SK-N-SH (cell line): ENCODE data around the gene TNRC6C. TPM values are rescaled to one million over a fixed set of nuclear protein-coding genes. Genes with fewer than 3 reads are reported as not detected.

ENCODE experiments used
- CTCF ChIA-PET: fragments of 300-600, 350-600 bp; formaldehyde crosslinking; extraction: SDS; loops from one replicate; lab custom pipeline; 2021; lab: Yijun Ruan, JAX
- POLR2A ChIA-PET: fragments of 350-600 bp; sonication (Branson Sonifier 250); formaldehyde crosslinking; extraction: SDS; loops from one replicate; lab custom pipeline; 2020; ENCODE audit warnings: antibody characterized with exemption, inconsistent platforms; lab: Yijun Ruan, JAX
- DNase-seq: peaks from one replicate; pipeline ENCODE4 v3.0.0; 2012
- H2AFZ ChIP-seq: fragments of 200-600 bp; sonication (generic); 2 replicates; pipeline ENCODE4 v1.8.1; 2016; ENCODE audit warnings: antibody characterized with exemption, mild to moderate bottlenecking, low read depth
- H3F3A ChIP-seq: fragments of 200-600 bp; sonication (generic); replicated peaks from 2 replicates; pipeline ENCODE3; 2016; ENCODE audit warnings: antibody characterized with exemption, mild to moderate bottlenecking; ENCODE audit not compliant: insufficient read depth
- H3K27ac ChIP-seq, 2 experiments: fragments of 200-500 bp in 1 of 2; fragments of 200-600 bp in 1 of 2; sonication (Bioruptor generic) in 1 of 2; sonication (generic), shearing (Covaris generic) in 1 of 2; 2 replicates each; pipeline versions ENCODE4 v1.5.1 to v1.6.1; 2014 to 2016; ENCODE audit warnings: low read depth in 2 of 2, inconsistent platforms in 1 of 2, low read length in 1 of 2, mild to moderate bottlenecking in 1 of 2, mixed read lengths in 1 of 2
- H3K27me3 ChIP-seq: fragments of 200-600 bp; sonication (generic), shearing (Covaris generic); 2 replicates; pipeline ENCODE4 v1.6.1; 2016; ENCODE audit warnings: mixed run types; ENCODE audit not compliant: insufficient read depth
- H3K36me3 ChIP-seq, 2 experiments: fragments of 200-500 bp in 1 of 2; fragments of 200-600 bp in 1 of 2; sonication (Bioruptor generic) in 1 of 2; sonication (generic) in 1 of 2; replicated peaks in 1 of 2; 2 replicates each; pipeline versions ENCODE3 to v1.5.1; 2014 to 2016; ENCODE audit warnings: low read length in 1 of 2, mild to moderate bottlenecking in 1 of 2; ENCODE audit not compliant: insufficient read depth in 2 of 2, control insufficient read depth in 1 of 2
- H3K4me1 ChIP-seq, 2 experiments: fragments of 200-500 bp in 1 of 2; fragments of 200-600 bp in 1 of 2; sonication (Bioruptor generic) in 1 of 2; sonication (generic), shearing (Covaris generic) in 1 of 2; 2 replicates each; pipeline versions ENCODE4 v1.5.1 to v1.6.1; 2014 to 2016; ENCODE audit warnings: low read depth in 1 of 2, low read length in 1 of 2, mixed run types in 1 of 2; ENCODE audit not compliant: insufficient read depth in 2 of 2, control insufficient read depth in 1 of 2
- H3K4me2 ChIP-seq: fragments of 200-600 bp; sonication (generic), shearing (Covaris generic); 2 replicates; pipeline ENCODE4 v1.6.1; 2017; ENCODE audit warnings: mixed run types
- H3K4me3 ChIP-seq, 2 experiments: fragments of 200-500 bp in 1 of 2; fragments of 200-600 bp in 1 of 2; sonication (Bioruptor generic) in 1 of 2; sonication (generic), shearing (Covaris generic) in 1 of 2; 2 replicates each; pipeline versions ENCODE4 v1.5.1 to v1.8.1; 2014 to 2016; ENCODE audit warnings: low read depth in 2 of 2, inconsistent platforms in 1 of 2, low read length in 1 of 2, mild to moderate bottlenecking in 1 of 2, mixed read lengths in 1 of 2, moderate library complexity in 1 of 2
- H3K79me2 ChIP-seq: fragments of 200-600 bp; sonication (generic); 2 replicates; pipeline ENCODE4 v1.8.1; 2017; ENCODE audit warnings: mild to moderate bottlenecking; ENCODE audit not compliant: insufficient read depth
- H3K9ac ChIP-seq: fragments of 200-600 bp; sonication (generic); 2 replicates; pipeline ENCODE4 v1.6.1; 2017; ENCODE audit warnings: mixed run types
- H3K9me2 ChIP-seq: fragments of 200-600 bp; sonication (generic); 2 replicates; pipeline ENCODE4 v1.6.1; 2017; ENCODE audit warnings: mixed run types
- H3K9me3 ChIP-seq: fragments of 200-600 bp; sonication (generic); 2 replicates; pipeline ENCODE4 v1.6.1; 2017; ENCODE audit warnings: mixed run types, mild to moderate bottlenecking, moderate library complexity
- H4K20me1 ChIP-seq: fragments of 200-600 bp; sonication (generic); 2 replicates; pipeline ENCODE4 v1.6.1; 2017; ENCODE audit warnings: mild to moderate bottlenecking, mixed run types; ENCODE audit not compliant: insufficient read depth
- ELF1 ChIP-seq: IDR thresholded peaks from 2 replicates; pipeline ENCODE4 v1.4.0; 2012
- EP300 ChIP-seq, 2 experiments: IDR thresholded peaks; 2 replicates each; pipeline versions ENCODE4 v1.4.0 to v1.6.1; 2012; ENCODE audit warnings: borderline replicate concordance in 1 of 2, low read depth in 1 of 2, low read length in 1 of 2
- EZH2phosphoT487 ChIP-seq: fragments of 200-600 bp; sonication (generic); IDR thresholded peaks from 2 replicates; pipeline ENCODE4 v1.6.1; 2017; ENCODE audit warnings: low read depth, mixed run types, mild to moderate bottlenecking, antibody characterized with exemption, moderate library complexity, borderline replicate concordance
- FOSL2 ChIP-seq: IDR thresholded peaks from 2 replicates; pipeline ENCODE4 v1.4.0; 2012; ENCODE audit warnings: low read depth, mild to moderate bottlenecking, moderate library complexity, borderline replicate concordance
- GABPA ChIP-seq: IDR thresholded peaks from 2 replicates; pipeline ENCODE4 v1.4.0; 2012; ENCODE audit warnings: low read depth, mild to moderate bottlenecking
- IRF3 ChIP-seq: fragments of 150-350 bp; IDR thresholded peaks from 2 replicates; pipeline ENCODE4 v1.6.1; 2016; ENCODE audit warnings: mild to moderate bottlenecking, low read depth, low read length
- JUND ChIP-seq: IDR thresholded peaks from 2 replicates; pipeline ENCODE4 v1.4.0; 2012
- MAX ChIP-seq: IDR thresholded peaks from 2 replicates; pipeline ENCODE4 v1.4.0; 2012; ENCODE audit warnings: low read depth
- RCOR1 ChIP-seq: fragments of 150-350 bp; IDR thresholded peaks from 2 replicates; pipeline ENCODE4 v1.6.1; 2017; ENCODE audit warnings: antibody characterized with exemption, low read length
- REST ChIP-seq: IDR thresholded peaks from 2 replicates; pipeline ENCODE4 v1.6.1; 2012; ENCODE audit warnings: mild to moderate bottlenecking, low read depth, low read length, moderate library complexity
- USF1 ChIP-seq: IDR thresholded peaks from 2 replicates; pipeline ENCODE4 v1.4.0; 2012; ENCODE audit warnings: low read depth, borderline replicate concordance
- YY1 ChIP-seq: IDR thresholded peaks from 2 replicates; pipeline ENCODE4 v1.4.0; 2012; ENCODE audit warnings: low read depth, mild to moderate bottlenecking
- ZBTB33 ChIP-seq: IDR thresholded peaks from 2 replicates; pipeline ENCODE4 v1.4.0; 2012; ENCODE audit warnings: low read depth, borderline replicate concordance
- WGBS: methylation state at CpG from one replicate; pipeline ENCODE4 v1.1.6; 2017; ENCODE audit warnings: low lambda C conversion rate; 5-methylcytosine and 5-hydroxymethylcytosine counted together
- polyA plus RNA-seq, 3 experiments: library from polyadenylated mRNA; depleted of rRNA; stranded (reverse); fragments of >200 nt; gene quantifications; 2 replicates each; pipeline ENCODE4 v1.2.3, GENCODE V29; 2012
- TF ChIP-seq, protein P1 (sequence below): fragments of 200-600 bp; sonication (generic); IDR thresholded peaks from 2 replicates; pipeline ENCODE4 v1.6.1; 2017; ENCODE audit warnings: antibody characterized with exemption, mild to moderate bottlenecking, moderate library complexity

TNRC6C gene
- polyA plus RNA-seq, 1 of the 3 experiments (the other 2 are of a cell fraction) = 2.2 TPM

GRCh38 chr17:78131172-78132083 lies 172.9 kb downstream of the TNRC6C start:
- Histone ChIP-seq H3K9ac (no peak overlapping the region), H3K36me3 (no peaks in the 10 kb centered on the region), H3K9me3 (no peaks in the 10 kb centered on the region), H3K27ac (no peak overlapping the region), H3K4me1 (peaks cover 4 to 25% of the 10 kb centered on the region in 2 experiments; a peak in 1 of 4 replicates), H3K4me2 (no peak overlapping the region; the same call in 1 of the 2 replicates), H2AFZ (no peak overlapping the region), H4K20me1 (no peaks in the 10 kb centered on the region), H3K79me2 (no peaks in the 10 kb centered on the region), H3F3A (no peaks in the 10 kb centered on the region), H3K9me2 (no peaks in the 10 kb centered on the region), H3K4me3 (no peak overlapping the region), H3K27me3 (peaks cover 3% of the 10 kb centered on the region)
- TF ChIP-seq EP300 (IDR thresholded peaks at IDR 0.05; ENCODE audit: borderline replicate concordance in 1 of 2, low read depth in 1 of 2, low read length in 1 of 2) = no peak
- no peak for TF ChIP-seq RCOR1
- no peak for TF ChIP-seq YY1
- no peak for TF ChIP-seq GABPA
- TF ChIP-seq JUND = no peak
- no peak for TF ChIP-seq EZH2phosphoT487
- TF ChIP-seq, protein P1, sequence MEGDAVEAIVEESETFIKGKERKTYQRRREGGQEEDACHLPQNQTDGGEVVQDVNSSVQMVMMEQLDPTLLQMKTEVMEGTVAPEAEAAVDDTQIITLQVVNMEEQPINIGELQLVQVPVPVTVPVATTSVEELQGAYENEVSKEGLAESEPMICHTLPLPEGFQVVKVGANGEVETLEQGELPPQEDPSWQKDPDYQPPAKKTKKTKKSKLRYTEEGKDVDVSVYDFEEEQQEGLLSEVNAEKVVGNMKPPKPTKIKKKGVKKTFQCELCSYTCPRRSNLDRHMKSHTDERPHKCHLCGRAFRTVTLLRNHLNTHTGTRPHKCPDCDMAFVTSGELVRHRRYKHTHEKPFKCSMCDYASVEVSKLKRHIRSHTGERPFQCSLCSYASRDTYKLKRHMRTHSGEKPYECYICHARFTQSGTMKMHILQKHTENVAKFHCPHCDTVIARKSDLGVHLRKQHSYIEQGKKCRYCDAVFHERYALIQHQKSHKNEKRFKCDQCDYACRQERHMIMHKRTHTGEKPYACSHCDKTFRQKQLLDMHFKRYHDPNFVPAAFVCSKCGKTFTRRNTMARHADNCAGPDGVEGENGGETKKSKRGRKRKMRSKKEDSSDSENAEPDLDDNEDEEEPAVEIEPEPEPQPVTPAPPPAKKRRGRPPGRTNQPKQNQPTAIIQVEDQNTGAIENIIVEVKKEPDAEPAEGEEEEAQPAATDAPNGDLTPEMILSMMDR = no peak; the same call in 1 of the 2 replicates
- TF ChIP-seq IRF3 = no peak
- ChIA-PET CTCF (interaction anchor here (0.5 to 8.0 kb wide), 6 partner anchors 8 to 112 kb away, joined by 3 to 100 read pairs (median 3); partner anchors contain the start of gene C17orf99), POLR2A (no interaction called here)
- WGBS = 50% methylated on average over 32 of the region's 74 CpGs
- peak; percentile 81 for DNase-seq

DNA sequence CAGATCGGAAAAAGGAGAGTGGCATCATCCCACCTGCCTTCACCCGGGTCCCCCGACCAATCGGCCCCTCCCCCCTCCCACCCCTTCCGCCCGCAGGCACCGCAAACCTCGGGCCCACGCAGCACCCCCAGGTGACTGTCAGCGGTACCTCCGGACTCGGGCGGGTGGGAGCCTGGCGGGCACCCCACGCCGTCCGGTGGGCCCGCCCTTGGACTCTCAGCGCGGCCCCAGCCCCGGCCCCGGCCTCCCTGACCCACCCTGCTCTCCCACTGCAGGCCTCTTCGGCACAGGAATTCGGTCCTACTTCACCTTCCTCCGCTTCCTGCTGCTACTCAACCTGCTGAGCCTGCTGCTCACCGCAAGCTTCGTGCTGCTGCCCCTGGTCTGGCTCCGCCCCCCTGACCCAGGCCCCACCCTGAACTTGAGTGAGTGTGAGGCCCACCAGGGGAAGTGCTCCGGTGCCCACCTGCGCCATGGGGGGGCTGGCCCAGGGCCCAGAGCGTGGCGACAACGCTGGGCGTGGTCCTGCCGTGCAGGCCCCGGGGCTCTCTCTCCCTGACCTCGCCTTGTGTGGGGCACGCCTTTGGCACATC lies 173.7 kb downstream of the TNRC6C start:
- Histone ChIP-seq H3K4me2 (no peak overlapping the region; the same call in 1 of the 2 replicates), H3K9me3 (no peaks in the 10 kb centered on the region), H3K36me3 (no peaks in the 10 kb centered on the region), H3K27me3 (peaks cover 3% of the 10 kb centered on the region), H2AFZ (no peak overlapping the region), H3K4me1 (peaks cover 4 to 18% of the 10 kb centered on the region in 2 experiments; a peak in 1 of 4 replicates), H3K9me2 (no peaks in the 10 kb centered on the region), H4K20me1 (no peaks in the 10 kb centered on the region), H3K79me2 (no peaks in the 10 kb centered on the region), H3K9ac (no peak overlapping the region), H3K27ac (no peak overlapping the region), H3K4me3 (no peak overlapping the region), H3F3A (no peaks in the 10 kb centered on the region)
- CTCF ChIA-PET = interaction anchor here (1.0 kb wide), 1 partner anchor 47 kb away, joined by 3 read pairs; no protein-coding TSS in a partner anchor
- 59% methylated on average over 29 of the region's 38 CpGs for WGBS
- DNase-seq = no peak
- POLR2A ChIA-PET = no interaction called here
- TF ChIP-seq ZBTB33 (no peak), ELF1 (no peak), USF1 (no peak), FOSL2 (no peak), REST (no peak), MAX (no peak)
